PC-3 (cell line): Measurements from ENCODE around the gene SF3B2. TPM values are rescaled to one million over a fixed set of nuclear protein-coding genes. Genes with fewer than 3 reads are reported as not detected.

ENCODE experiments used
- ATAC-seq: fragments of 200-7000 bp; cut with Tn5 transposase; 2 replicates; pipeline ENCODE4 v1.9.1; 2020; ENCODE audit warnings: mild to moderate bottlenecking, moderate library complexity
- BruUV-seq: library from RNA; stranded (reverse); fragments of 400-500 nt; replicated peaks from 2 replicates; lab custom pipeline; 2021; lab: Mats Ljungman, UMichigan
- CTCF ChIA-PET: fragments of 300-600 bp; sonication (Branson Sonifier 250); formaldehyde crosslinking; loops from one replicate; lab custom pipeline; 2022; ENCODE audit warnings: antibody characterized with exemption; lab: Charles Lee
- POLR2A ChIA-PET: fragments of 300-600 bp; sonication (Branson Sonifier 250); formaldehyde crosslinking; loops from one replicate; lab custom pipeline; 2022; ENCODE audit warnings: antibody characterized with exemption; ENCODE audit not compliant: unreplicated experiment; lab: Charles Lee
- DNase-seq: peaks from one replicate; pipeline ENCODE4 v3.0.0-alpha.2; 2015
- H2AFZ ChIP-seq: fragments of 300-600 bp; sonication (generic); 2 replicates; pipeline ENCODE4 v1.6.0; 2016; ENCODE audit warnings: antibody characterized with exemption, low read length
- H3F3A ChIP-seq: fragments of 300-600 bp; sonication (generic); one replicate; pipeline ENCODE4 v1.6.0; 2017; ENCODE audit warnings: antibody characterized with exemption, low read length, control low read depth, mild to moderate bottlenecking; ENCODE audit not compliant: unreplicated experiment
- H3K27ac ChIP-seq: fragments of 300-600 bp; sonication (generic); 2 replicates; pipeline ENCODE4 v1.5.1; 2016; ENCODE audit warnings: mild to moderate bottlenecking, low read length
- H3K27me3 ChIP-seq: fragments of 300-600 bp; sonication (generic); 2 replicates; pipeline ENCODE4 v1.6.1; 2016; ENCODE audit warnings: low read length, mixed read lengths
- H3K36me3 ChIP-seq: fragments of 300-600 bp; sonication (generic); 2 replicates; pipeline ENCODE4 v1.6.1; 2016; ENCODE audit warnings: low read depth, mixed run types, low read length, mixed read lengths
- H3K4me1 ChIP-seq: fragments of 300-600 bp; sonication (generic); 2 replicates; pipeline ENCODE4 v1.5.1; 2016; ENCODE audit warnings: low read length; ENCODE audit not compliant: insufficient read depth
- H3K4me2 ChIP-seq: fragments of 300-600 bp; sonication (generic); 2 replicates; pipeline ENCODE4 v1.6.0; 2016; ENCODE audit warnings: low read length
- H3K4me3 ChIP-seq: fragments of 300-600 bp; sonication (generic); 2 replicates; pipeline ENCODE4 v1.5.1; 2016; ENCODE audit warnings: mild to moderate bottlenecking, low read length, mixed read lengths
- H3K79me2 ChIP-seq: fragments of 300-600 bp; sonication (generic); 2 replicates; pipeline ENCODE4 v1.6.1; 2017; ENCODE audit warnings: low read length, mixed read lengths
- H3K9ac ChIP-seq: fragments of 300-600 bp; sonication (generic); 2 replicates; pipeline ENCODE4 v1.6.0; 2016; ENCODE audit warnings: mild to moderate bottlenecking, low read length
- H3K9me2 ChIP-seq: fragments of 300-600 bp; sonication (generic); replicated peaks from 2 replicates; pipeline ENCODE4 v1.6.1; 2016; ENCODE audit warnings: mixed run types, low read length, mixed read lengths
- H3K9me3 ChIP-seq: fragments of 300-600 bp; sonication (generic); 2 replicates; pipeline ENCODE4 v1.6.1; 2016; ENCODE audit warnings: low read length, mixed read lengths
- H4K20me1 ChIP-seq: fragments of 300-600 bp; sonication (generic); 2 replicates; pipeline ENCODE4 v1.6.1; 2016; ENCODE audit warnings: low read length, mixed read lengths
- CTCF ChIP-seq: fragments of 300-600 bp; sonication (generic); conservative IDR thresholded peaks from 2 replicates; pipeline ENCODE4 v1.5.1; 2017; ENCODE audit warnings: antibody characterized with exemption, low read depth, mild to moderate bottlenecking, low read length
- EZH2 ChIP-seq: fragments of 300-600 bp; sonication (generic); IDR thresholded peaks from one replicate; pipeline ENCODE4 v1.6.1; 2017; ENCODE audit warnings: antibody characterized with exemption, mild to moderate bottlenecking, low read length; ENCODE audit not compliant: unreplicated experiment
- EZH2phosphoT487 ChIP-seq: fragments of 300-600 bp; sonication (generic); IDR thresholded peaks from 2 replicates; pipeline ENCODE4 v1.6.1; 2018; ENCODE audit warnings: mild to moderate bottlenecking, antibody characterized with exemption, low read length, borderline replicate concordance
- intact Hi-C: fragments of 100-400 bp; cut with micrococcal nuclease; formaldehyde crosslinking; loops from 2 replicates; pipeline ENCODE4 v1.9.0; 2023
- total RNA-seq: library from RNA; depleted of rRNA; stranded (reverse); fragments of >200 nt; gene quantifications from 2 replicates; pipeline ENCODE4 v1.2.3, GENCODE V29; 2014

Gene SF3B2
- total RNA-seq, 1 experiment from 2014 or later = 241 TPM

DNA sequence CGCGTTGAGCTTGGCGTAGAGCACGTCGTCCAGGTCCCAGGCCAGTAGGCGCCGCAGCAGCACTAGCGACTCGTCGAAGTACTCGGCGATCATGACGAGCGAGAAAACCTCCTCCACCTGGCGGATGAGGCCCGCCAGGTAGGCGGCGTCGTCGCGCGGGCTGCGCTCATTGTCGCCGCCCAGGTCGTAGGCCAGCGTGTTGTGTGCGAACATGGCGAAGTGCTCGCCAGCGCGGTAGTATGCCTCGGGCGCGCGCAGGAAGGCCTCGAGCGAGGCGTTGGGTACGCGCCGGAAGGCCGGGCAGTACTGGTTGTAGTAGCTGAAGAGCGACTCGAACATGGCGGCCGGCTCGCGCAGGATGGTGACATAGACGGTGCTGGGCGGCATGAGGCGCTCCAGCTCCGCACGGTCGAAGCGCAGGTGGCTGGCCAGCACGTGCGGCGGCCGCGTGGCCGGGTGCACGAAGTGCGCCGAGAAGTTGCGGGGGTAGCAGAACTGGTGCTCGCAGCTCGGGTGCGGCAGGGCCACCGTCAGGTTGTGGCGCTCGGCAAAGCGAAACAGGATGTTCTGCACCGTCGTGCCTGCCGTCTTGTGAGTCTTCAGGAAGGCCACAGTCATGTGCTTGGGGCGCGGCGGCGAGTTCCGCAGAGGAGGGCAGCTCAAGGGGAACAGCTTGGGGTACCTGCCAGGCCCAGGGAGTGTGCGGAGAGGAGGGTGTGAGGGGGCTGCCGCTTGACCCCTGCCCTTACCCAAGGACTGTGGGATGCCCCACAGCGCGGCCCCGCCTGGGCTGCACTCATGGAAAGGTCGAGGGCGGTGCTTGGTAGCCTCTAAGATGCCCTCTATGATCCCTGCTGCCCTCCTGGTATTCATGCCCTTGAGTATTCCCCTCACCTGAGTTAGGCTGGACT is 8.9 kb upstream of the SF3B2 start:
- CTCF ChIA-PET = no interaction called here
- BruUV-seq = no TSS peak
- H3K9me2 ChIP-seq = no peaks in the 10 kb centered on the region

DNA sequence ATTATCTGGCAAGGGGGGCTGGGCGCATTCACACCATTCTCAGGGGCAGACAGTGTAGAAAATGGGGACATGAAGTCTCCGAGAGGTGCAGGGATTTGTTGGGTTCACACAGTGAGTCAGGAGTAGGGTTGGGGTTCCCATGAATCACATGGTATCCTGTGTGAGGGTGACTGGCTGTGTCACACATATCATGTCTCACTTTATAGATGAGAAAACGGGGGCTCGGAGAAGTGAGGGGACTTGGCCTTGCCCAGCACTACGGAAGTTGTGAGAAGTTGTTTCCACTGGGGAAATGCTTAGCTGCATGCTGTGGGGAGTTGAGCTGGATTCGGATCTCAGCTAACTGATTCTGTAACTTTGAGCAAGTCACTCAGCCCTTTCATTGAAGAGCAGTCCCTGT is 7.4 kb upstream of the SF3B2 start:
- CTCF ChIA-PET = interaction anchor here (0.5 to 1.5 kb wide), 9 partner anchors 9 to 223 kb away, joined by 3 to 8 read pairs (median 4); no protein-coding TSS in a partner anchor
- 0 out of 2 replicates have a peak overlapping the region, but pooled peaks have one; percentile 15 for H3K4me3 ChIP-seq
- POLR2A ChIA-PET = interaction anchor here (0.7 kb wide), 1 partner anchor 155 kb away, joined by 4 read pairs; no protein-coding TSS in a partner anchor
- H4K20me1 ChIP-seq = no peaks in the 10 kb centered on the region
- no peaks in the 10 kb centered on the region for H3K9me2 ChIP-seq
- H3K4me2 ChIP-seq = peak overlapping the region; percentile 41
- DNase-seq (no peak), ATAC-seq (no peak)
- H2AFZ ChIP-seq = no peak overlapping the region
- H3K27me3 ChIP-seq = no peaks in the 10 kb centered on the region
- intact Hi-C loops = loop anchor here (1.0 to 2.0 kb wide), 2 partner anchors 42 to 55 kb away; partner anchors contain the start of genes BANF1 and EIF1AD
- H3K27ac ChIP-seq = no peak overlapping the region
- no peaks in the 10 kb centered on the region for H3F3A ChIP-seq
- no peak overlapping the region for H3K9ac ChIP-seq
- no peaks in the 10 kb centered on the region for H3K36me3 ChIP-seq
- no peaks in the 10 kb centered on the region for H3K4me1 ChIP-seq
- no peaks in the 10 kb centered on the region for H3K79me2 ChIP-seq
- TF ChIP-seq EZH2 (no peak), EZH2phosphoT487 (no peak), CTCF (no peak)
- no peaks in the 10 kb centered on the region for H3K9me3 ChIP-seq
- no TSS peak for BruUV-seq

More for the DNA sequence above, 8.9 kb upstream of the SF3B2 start:
- H2AFZ ChIP-seq = no peak overlapping the region
- no peaks in the 10 kb centered on the region for H3K4me1 ChIP-seq
- H3K36me3 ChIP-seq = no peaks in the 10 kb centered on the region
- H3K27me3 ChIP-seq = no peaks in the 10 kb centered on the region
- H3K79me2 ChIP-seq = no peaks in the 10 kb centered on the region
- TF ChIP-seq EZH2 (no peak), CTCF (no peak), EZH2phosphoT487 (no peak)
- H3F3A ChIP-seq = no peaks in the 10 kb centered on the region
- H3K9ac ChIP-seq = no peak overlapping the region
- H3K4me2 ChIP-seq = no peak overlapping the region
- DNase-seq = no peak
- no peak for ATAC-seq
- no peak overlapping the region for H3K4me3 ChIP-seq
- no peaks in the 10 kb centered on the region for H4K20me1 ChIP-seq
- H3K9me3 ChIP-seq = no peaks in the 10 kb centered on the region
- H3K27ac ChIP-seq = no peak overlapping the region
- intact Hi-C loops = no loop called here
- POLR2A ChIA-PET = no interaction called here
